ENCODE measurements around the gene ATOSB.
A peak's percentile ranks its signal among the peaks of the same experiment; 100 is the strongest.

The ATOSB gene

GRCh38 chr9:35089434-35089833 lies 26.2 kb downstream of the ATOSB start:
- no peak for DNase-seq (ENCODE audit: low read depth in 3 of 3, low spot score in 1 of 3)

DNA sequence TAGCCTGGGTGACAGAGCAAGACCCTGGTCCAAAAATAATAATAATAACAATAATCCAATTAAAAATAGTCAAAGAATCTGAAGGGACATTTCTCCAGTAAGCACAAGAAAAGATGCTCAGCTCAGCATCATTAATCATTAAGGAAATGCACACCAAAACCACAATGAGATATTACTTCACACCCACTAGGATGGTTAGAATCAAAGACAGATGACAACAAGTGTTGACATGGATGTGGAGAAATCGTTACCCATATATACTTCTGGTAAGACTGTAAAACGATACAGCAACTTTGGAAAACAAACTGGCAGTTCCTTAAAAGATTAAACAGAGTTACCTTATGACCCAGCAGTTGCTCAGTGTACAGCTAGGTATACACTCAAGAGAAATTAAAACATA lies 30.6 kb downstream of the ATOSB start:
- no peak for DNase-seq (ENCODE audit: low read depth in 3 of 3, low spot score in 1 of 3)

DNA sequence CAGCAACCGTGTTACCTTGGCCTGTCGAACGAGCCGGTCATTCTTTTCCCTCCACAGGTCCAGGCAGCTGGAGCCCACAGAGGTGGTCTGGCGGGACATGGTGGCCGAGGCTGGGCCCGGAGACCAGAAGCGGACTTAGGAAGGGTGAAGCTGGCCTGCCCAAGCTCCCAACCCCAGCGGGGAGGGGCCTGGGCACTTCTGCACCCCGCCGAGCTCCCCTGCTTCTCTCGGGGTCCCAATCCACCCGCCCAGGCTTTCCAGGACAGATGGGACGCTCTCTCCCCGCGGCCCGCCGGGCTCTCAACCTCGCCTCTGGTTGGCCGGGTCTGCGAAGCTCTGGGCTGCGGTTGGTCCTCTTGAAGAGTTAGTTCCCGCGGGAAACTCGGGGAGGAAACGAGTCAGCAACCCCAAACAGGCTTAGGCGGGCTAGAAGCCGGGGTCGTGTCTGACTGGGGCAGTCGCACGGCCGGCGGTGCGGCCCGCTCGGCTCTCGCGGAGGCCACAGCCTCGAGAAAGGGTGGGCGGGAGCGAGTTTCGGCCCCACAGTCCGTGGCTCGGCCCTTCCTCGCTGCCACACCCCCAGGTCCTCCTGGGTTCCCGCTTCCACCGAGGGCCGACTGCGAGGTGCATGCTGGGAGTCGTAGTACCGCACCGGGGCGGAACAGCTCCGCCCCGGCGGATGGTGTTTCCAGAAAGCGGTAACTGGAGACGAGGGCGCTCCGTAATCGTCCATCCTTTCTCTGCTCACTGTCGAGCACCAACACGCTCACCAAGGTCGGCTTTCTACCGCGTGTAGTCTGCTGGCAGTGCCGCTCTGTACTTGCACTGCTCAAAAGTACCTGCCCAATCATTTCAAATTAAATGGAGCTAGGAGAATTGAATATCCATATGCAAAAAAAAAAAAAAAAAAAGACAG lies 36.0 kb downstream of the ATOSB start, which contains the start of gene FANCG:
FANCG (minus strand) TSS at position 517 of the 916 bp plus-strand sequence; CDS start at position 99, 418 bp downstream.
- DNase-seq (ENCODE audit: low read depth in 3 of 3, low spot score in 1 of 3): peak; percentile 43 to 71 (median 57)

- DNase-seq (ENCODE audit: low read depth in 3 of 3, low spot score in 1 of 3): no peak
Measured at GRCh38 chr9:35079041-35079425, 36.6 kb downstream of the ATOSB start.

DNA sequence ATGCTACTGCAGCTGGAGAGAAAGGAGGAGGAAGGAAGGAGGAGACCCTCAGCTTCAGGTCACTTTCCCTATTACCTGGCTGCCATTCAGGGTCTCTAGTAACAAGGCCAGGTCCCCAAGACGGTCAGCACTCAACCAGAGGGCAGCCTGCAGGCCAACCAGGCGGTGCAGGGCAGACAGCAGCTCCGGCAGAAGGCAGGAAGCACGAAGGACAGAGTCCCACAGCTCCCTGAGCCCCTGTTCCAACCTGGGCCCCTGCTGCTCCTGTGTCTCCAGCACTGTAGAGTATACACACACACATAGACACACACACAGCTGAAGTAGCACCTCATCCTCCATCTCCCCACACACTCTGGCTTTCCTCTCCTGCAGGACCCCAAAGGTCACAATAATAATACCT lies 37.6 kb downstream of the ATOSB start:
- no peak for DNase-seq (ENCODE audit: low read depth in 3 of 3, low spot score in 1 of 3)

DNA sequence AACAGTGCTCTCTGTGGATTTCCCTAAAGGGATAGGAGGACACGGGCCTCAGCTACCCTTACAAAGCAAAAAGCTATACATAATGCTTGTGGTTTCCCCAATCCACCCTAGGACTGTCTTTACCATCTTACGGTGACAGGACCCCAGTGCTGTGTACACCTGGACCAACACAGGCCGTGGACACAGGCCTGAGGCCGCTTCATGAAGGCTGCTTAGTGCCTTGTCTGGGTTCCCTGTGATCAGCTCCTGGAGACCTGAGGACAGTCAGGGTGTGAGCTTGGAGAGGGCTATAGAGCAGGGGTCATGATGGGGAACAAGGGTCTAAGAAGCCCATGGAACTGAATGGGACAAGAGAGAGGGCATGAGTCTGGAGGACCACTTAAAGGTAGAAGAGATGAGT lies 38.8 kb downstream of the ATOSB start:
- no peak for DNase-seq (ENCODE audit: low read depth in 3 of 3, low spot score in 1 of 3)

- no peak for DNase-seq (ENCODE audit: low read depth in 3 of 3, low spot score in 1 of 3)
Measured at GRCh38 chr9:35075358-35075757, 40.3 kb downstream of the ATOSB start.

- no peak for DNase-seq (ENCODE audit: low read depth in 3 of 3, low spot score in 1 of 3)
Measured at GRCh38 chr9:35074791-35075190, 40.9 kb downstream of the ATOSB start.

DNA sequence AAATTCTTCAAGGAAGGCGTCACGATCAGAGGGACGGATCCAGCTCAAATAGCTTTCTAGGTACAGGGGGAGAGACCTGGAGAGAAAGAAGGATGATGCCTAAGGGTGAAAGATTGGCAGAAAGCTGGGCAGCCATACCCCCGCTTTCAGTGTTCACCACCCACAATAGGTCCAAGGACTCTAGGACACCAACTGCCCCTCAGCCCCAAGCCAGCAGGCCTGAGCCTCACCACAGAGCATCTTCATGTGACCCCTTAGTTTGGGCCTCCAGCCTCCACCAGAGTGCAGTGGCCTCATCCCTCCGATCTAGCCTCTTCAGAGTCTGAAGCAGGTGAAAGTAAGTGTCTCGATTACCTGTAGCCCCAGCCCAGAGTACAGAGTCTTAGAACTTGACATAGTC lies 41.5 kb downstream of the ATOSB start:
- DNase-seq (ENCODE audit: low read depth in 3 of 3, low spot score in 1 of 3): no peak

- no peak for DNase-seq (ENCODE audit: low read depth in 3 of 3, low spot score in 1 of 3)
Measured at GRCh38 chr9:35073279-35073612, 42.4 kb downstream of the ATOSB start.

DNA sequence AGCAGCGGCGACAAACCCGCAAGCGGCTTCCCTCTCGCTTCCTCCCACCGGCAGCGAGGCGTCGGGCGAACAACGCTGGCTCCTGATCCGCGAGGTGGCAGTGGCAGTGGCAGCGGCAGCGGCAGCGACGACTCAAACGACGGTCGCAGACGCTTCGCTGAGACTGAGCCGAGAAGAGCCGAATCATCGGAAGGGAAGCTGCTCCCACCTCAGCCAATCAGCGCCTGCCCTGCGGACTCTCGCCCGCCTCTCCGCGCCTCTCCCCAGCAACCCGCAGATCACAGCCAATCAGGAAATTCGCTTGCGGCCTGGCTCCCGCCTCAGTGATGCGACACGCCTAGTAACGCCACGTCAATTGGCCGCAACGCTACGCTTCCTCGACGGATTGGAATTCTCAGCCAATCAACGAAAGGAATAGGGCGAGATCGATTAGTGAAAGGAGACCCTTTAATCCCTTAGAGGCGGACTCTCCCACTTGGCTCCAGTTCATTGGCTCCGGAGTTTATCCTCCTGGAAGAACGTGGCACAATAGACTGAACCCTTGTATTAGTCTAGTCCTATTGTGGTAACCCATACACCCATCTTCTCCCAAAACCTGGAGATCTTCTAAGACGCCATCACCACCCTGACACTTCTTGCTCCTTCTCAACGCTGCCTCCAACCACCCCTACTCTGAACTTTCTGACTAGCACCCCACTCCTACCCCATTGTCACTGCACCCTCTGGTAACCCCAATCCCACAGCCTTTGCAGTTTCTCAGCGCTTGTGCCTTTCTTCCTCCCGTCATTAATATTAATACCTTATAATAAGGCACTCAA lies 43.0 kb downstream of the ATOSB start, which contains the start of gene VCP:
VCP (minus strand) TSS at position 165 of the 818 bp plus-strand sequence. CDS start 272 bp downstream, outside the sequence.
- DNase-seq (ENCODE audit: low read depth in 3 of 3, low spot score in 1 of 3): peak; percentile 87 to 94 (median 92)

- DNase-seq (ENCODE audit: low read depth in 3 of 3, low spot score in 1 of 3): peak; percentile 32 to 61 (median 47)
Measured at GRCh38 chr9:35071814-35072460, 43.7 kb downstream of the ATOSB start.

- DNase-seq (ENCODE audit: low read depth in 3 of 3, low spot score in 1 of 3): no peak
Measured at GRCh38 chr9:35070823-35071813, 44.5 kb downstream of the ATOSB start.

DNA sequence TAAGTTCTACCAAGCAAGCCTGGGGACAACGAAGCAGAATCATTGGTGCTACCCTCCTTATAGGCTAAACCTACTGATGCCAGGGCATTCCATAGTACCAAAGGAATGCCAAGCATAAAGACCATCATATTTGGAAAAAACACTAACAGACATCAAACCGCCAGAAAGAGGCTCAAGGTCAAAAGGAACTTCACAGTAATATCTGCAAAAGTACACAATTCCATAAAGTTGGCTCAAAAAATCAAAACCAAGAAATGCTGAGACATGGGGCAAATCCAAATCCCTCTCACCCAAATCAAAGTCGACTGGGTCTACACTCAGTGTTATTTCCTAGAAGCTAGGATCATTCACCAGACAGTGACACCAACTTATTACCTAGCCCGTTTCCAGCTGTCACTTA lies 46.6 kb downstream of the ATOSB start:
- DNase-seq (ENCODE audit: low read depth in 3 of 3, low spot score in 1 of 3): no peak

DNA sequence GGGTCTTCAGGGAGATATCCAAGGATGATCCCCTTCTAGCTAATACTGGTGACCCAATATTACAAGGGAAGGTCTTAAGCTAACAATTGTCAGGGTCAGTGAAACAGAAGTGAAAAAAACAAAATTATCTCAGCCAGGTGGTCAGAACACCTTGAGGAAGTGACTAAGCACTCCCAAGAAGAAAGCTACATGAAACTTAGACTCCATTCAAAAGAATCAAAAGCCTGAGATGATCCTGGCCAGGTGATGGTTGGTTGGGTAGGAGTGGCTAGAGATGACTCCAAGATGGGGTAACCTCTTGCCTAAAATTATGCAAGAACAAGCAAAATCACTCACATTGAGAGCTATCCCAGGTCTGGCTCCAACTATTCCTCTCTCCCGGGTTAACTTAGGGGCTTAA lies 48.6 kb downstream of the ATOSB start:
- no peak for DNase-seq (ENCODE audit: low read depth in 3 of 3, low spot score in 1 of 3)

DNA sequence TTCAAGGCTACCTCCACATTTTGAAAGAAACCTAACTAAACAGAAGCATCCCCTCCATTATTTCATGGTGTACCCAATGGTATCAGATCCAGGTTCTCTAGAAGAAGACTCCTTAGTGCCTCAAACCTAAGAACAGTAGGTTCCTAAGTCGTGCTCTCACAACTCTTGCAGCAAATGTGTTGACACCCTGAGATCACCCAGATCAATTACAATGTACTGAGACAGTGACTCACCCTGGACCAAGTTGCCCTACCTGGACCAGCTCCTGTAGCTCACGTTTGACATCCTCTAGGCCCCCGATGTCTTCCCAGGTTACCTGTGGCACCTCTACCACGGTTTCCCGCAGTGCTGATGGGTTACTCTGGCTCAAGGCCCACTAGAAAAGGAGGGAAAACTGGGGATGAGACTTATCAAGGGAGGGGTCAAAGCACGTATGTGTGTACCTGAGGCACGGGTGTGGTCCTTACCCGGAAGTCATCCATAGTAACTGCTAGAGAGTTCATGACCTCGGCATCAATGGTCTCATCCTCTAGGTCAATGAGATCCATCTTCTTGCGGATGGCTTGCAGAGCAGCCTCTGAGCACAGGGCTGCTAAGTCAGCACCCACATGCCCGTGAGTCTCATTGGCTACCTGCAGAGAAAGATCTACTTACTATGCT lies 55.0 kb downstream of the ATOSB start:
- DNase-seq (ENCODE audit: low read depth in 3 of 3, low spot score in 1 of 3): no peak

DNA sequence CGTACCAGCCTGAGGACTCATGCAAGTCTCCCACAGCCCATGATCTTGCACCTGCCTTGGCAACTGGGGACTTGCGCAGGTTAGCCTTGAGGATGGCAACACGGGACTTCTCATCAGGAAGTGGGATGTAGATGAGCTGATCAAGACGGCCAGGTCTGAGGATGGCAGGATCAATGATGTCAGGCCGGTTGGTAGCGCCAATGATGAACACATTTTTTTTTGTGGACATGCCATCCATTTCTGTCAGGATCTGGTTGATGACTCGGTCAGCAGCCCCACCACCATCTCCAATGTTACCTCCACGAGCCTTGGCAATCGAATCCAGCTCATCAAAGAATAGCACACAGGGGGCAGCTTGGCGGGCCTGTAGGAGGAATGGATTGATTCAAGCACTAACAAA lies 56.2 kb downstream of the ATOSB start:
- DNase-seq (ENCODE audit: low read depth in 3 of 3, low spot score in 1 of 3): no peak

- DNase-seq (ENCODE audit: low read depth in 3 of 3, low spot score in 1 of 3): no peak
Measured at GRCh38 chr9:35057271-35057620, 58.4 kb downstream of the ATOSB start.

GRCh38 chr9:35056571-35057270 lies 58.9 kb downstream of the ATOSB start:
- no peak for DNase-seq (ENCODE audit: low read depth in 3 of 3, low spot score in 1 of 3)
